ENCODE measurements around the gene ADD3.
"Not testable (repeated sequence)": the region's sequence is repeated elsewhere in the genome, so short reads cannot be mapped to it uniquely, and the experiment has no call there.

ADD3 gene

GRCh38 chr10:109977382-109977806 lies 30.4 kb upstream of the ADD3 start:
- no peak for DNase-seq

GRCh38 chr10:109978481-109978880 lies 29.3 kb upstream of the ADD3 start:
- DNase-seq = peak; percentile 60

GRCh38 chr10:109979215-109979614 lies 28.6 kb upstream of the ADD3 start:
- DNase-seq = no peak

- DNase-seq = no peak
Measured at GRCh38 chr10:109981650-109982049, 26.1 kb upstream of the ADD3 start.

GRCh38 chr10:109982123-109982522 lies 25.7 kb upstream of the ADD3 start:
- no peak for DNase-seq

GRCh38 chr10:109982812-109983211 lies 25.0 kb upstream of the ADD3 start:
- no peak for DNase-seq

- DNase-seq = no peak
Measured at GRCh38 chr10:109984013-109984412, 23.8 kb upstream of the ADD3 start.

GRCh38 chr10:109985768-109986167 lies 22.0 kb upstream of the ADD3 start:
- not testable (repeated sequence) for DNase-seq

GRCh38 chr10:109987452-109988211 lies 20.2 kb upstream of the ADD3 start:
- no peak for DNase-seq

GRCh38 chr10:109988212-109988596 lies 19.6 kb upstream of the ADD3 start:
- DNase-seq = no peak

- DNase-seq = peak; percentile 60
Measured at GRCh38 chr10:109991266-109991855, 16.4 kb upstream of the ADD3 start.

GRCh38 chr10:109992485-109992884 lies 15.3 kb upstream of the ADD3 start:
- DNase-seq = no peak

- DNase-seq = peak; percentile 26
Measured at GRCh38 chr10:109993551-109994330, 14.0 kb upstream of the ADD3 start.

GRCh38 chr10:109994711-109995577 lies 12.8 kb upstream of the ADD3 start:
- DNase-seq = no peak

- no peak for DNase-seq
Measured at GRCh38 chr10:109995595-109995994, 12.2 kb upstream of the ADD3 start.

GRCh38 chr10:109996225-109996624 lies 11.6 kb upstream of the ADD3 start:
- DNase-seq = peak; percentile 81

GRCh38 chr10:109996766-109997171 lies 11.0 kb upstream of the ADD3 start:
- no peak for DNase-seq

GRCh38 chr10:109997233-109997632 lies 10.6 kb upstream of the ADD3 start:
- DNase-seq = no peak

GRCh38 chr10:109998513-109998912 lies 9.3 kb upstream of the ADD3 start:
- DNase-seq = no peak

GRCh38 chr10:110002801-110003523 lies 4.8 kb upstream of the ADD3 start:
- DNase-seq = no peak

GRCh38 chr10:110003524-110003885 lies 4.3 kb upstream of the ADD3 start:
- DNase-seq = no peak

GRCh38 chr10:110005719-110006118 lies 2.1 kb upstream of the ADD3 start:
- DNase-seq = no peak

All from suppressor macrophage treated with lipopolysaccharide for 4 hours (primary cell).